OCI-LY7 (cell line): Measurements from ENCODE around the gene XDH. TPM values are rescaled to one million over a fixed set of nuclear protein-coding genes. Genes with fewer than 3 reads are reported as not detected.

Experiments
- BruUV-seq: library from RNA; stranded (reverse); fragments of 400-500 nt; replicated peaks from 2 replicates; lab custom pipeline; 2021; lab: Mats Ljungman, UMichigan
- CTCF ChIA-PET: fragments of 300-600 bp; sonication (Branson Sonifier 250); formaldehyde crosslinking; loops from one replicate; lab custom pipeline; 2022; ENCODE audit warnings: antibody characterized with exemption; ENCODE audit not compliant: unreplicated experiment; lab: Charles Lee
- POLR2A ChIA-PET: fragments of 300-600 bp; sonication (Branson Sonifier 250); formaldehyde crosslinking; loops from one replicate; lab custom pipeline; 2022; ENCODE audit warnings: antibody characterized with exemption; lab: Charles Lee
- DNase-seq: peaks from one replicate; pipeline ENCODE4 v3.0.0-alpha.2; 2015; ENCODE audit warnings: low spot score
- H2AFZ ChIP-seq: fragments of 200-600 bp; sonication (generic), shearing (Covaris generic); 2 replicates; pipeline ENCODE4 v1.6.1; 2014; ENCODE audit warnings: mild to moderate bottlenecking, antibody characterized with exemption, low read length, moderate library complexity
- H3K27ac ChIP-seq: fragments of 200-600 bp; sonication (generic); 2 replicates; pipeline ENCODE4 v1.5.1; 2014; ENCODE audit warnings: mixed run types, low read depth, mild to moderate bottlenecking, moderate library complexity, low read length, inconsistent platforms; ENCODE audit not compliant: poor library complexity, severe bottlenecking
- H3K36me3 ChIP-seq: fragments of 200-600 bp; sonication (generic); 2 replicates; pipeline ENCODE4 v1.6.1; 2014; ENCODE audit warnings: mild to moderate bottlenecking, antibody characterized with exemption, low read length, moderate library complexity, mixed read lengths; ENCODE audit not compliant: insufficient read depth
- H3K4me1 ChIP-seq: fragments of 200-600 bp; sonication (generic); 2 replicates; pipeline ENCODE4 v1.5.1; 2014; ENCODE audit warnings: mild to moderate bottlenecking, low read length; ENCODE audit not compliant: insufficient read depth, poor library complexity, severe bottlenecking
- H3K4me2 ChIP-seq: fragments of 200-600 bp; sonication (generic); 2 replicates; pipeline ENCODE4 v1.6.1; 2014; ENCODE audit warnings: mild to moderate bottlenecking, low read length
- H3K4me3 ChIP-seq: fragments of 200-600 bp; sonication (generic); 2 replicates; pipeline ENCODE4 v1.5.1; 2014; ENCODE audit warnings: mild to moderate bottlenecking, low read depth, low read length; ENCODE audit not compliant: poor library complexity, severe bottlenecking
- H3K79me2 ChIP-seq: fragments of 200-600 bp; sonication (generic); 2 replicates; pipeline ENCODE4 v1.6.1; 2016; ENCODE audit warnings: low read depth, mild to moderate bottlenecking, low read length, moderate library complexity, mixed read lengths; ENCODE audit not compliant: insufficient read depth
- H3K9me2 ChIP-seq: fragments of 200-600 bp; sonication (generic); 2 replicates; pipeline ENCODE4 v1.6.1; 2016; ENCODE audit warnings: mild to moderate bottlenecking, low read length, mixed read lengths; ENCODE audit not compliant: insufficient read depth
- H3K9me3 ChIP-seq: fragments of 200-600 bp; sonication (generic); 2 replicates; pipeline ENCODE4 v1.6.1; 2014; ENCODE audit warnings: mild to moderate bottlenecking, mixed run types, low read length, mixed read lengths
- H4K20me1 ChIP-seq: fragments of 200-600 bp; sonication (generic); 2 replicates; pipeline ENCODE4 v1.6.1; 2014; ENCODE audit warnings: mild to moderate bottlenecking, antibody characterized with exemption, low read length, moderate library complexity, mixed read lengths; ENCODE audit not compliant: insufficient read depth
- EZH2phosphoT487 ChIP-seq: fragments of 200-600 bp; sonication (generic); IDR thresholded peaks from 2 replicates; pipeline ENCODE4 v1.6.1; 2018; ENCODE audit warnings: low read depth, borderline replicate concordance, mild to moderate bottlenecking, mixed run types, antibody characterized with exemption, low read length, moderate library complexity, mixed read lengths
- intact Hi-C: fragments of 100-400 bp; cut with micrococcal nuclease; formaldehyde crosslinking; loops from one replicate; pipeline ENCODE4 v1.10.0; 2022; ENCODE audit not compliant: unreplicated experiment
- total RNA-seq, 2 experiments: library from RNA; depleted of rRNA in 1 of 2; stranded (reverse); fragments of >200 nt in 1 of 2; shearing (Covaris generic) in 1 of 2; gene quantifications; 2 replicates each; pipeline ENCODE4 v1.2.3, GENCODE V29; 2014 to 2022
- TF ChIP-seq, protein P1 (sequence below): fragments of 200-600 bp; sonication (generic); conservative IDR thresholded peaks from 2 replicates; pipeline ENCODE4 v1.5.1; 2014; ENCODE audit warnings: mild to moderate bottlenecking, antibody characterized with exemption, low read length, moderate library complexity, mixed read lengths

XDH gene
- total RNA-seq, 2 experiments from 2014 or later = not detected

GRCh38 chr2:31304816-31305215 lies 109.7 kb downstream of the XDH start:
- intact Hi-C loops = no loop called here
- H3K79me2 ChIP-seq = no peaks in the 10 kb centered on the region
- H3K4me1 ChIP-seq = no peaks in the 10 kb centered on the region
- no peak overlapping the region for H2AFZ ChIP-seq
- H3K36me3 ChIP-seq = no peaks in the 10 kb centered on the region
- no peak for DNase-seq
- POLR2A ChIA-PET = interaction anchor here (0.9 kb wide), 1 partner anchor 14 kb away, joined by 3 read pairs; no protein-coding TSS in a partner anchor
- no peaks in the 10 kb centered on the region for H3K9me2 ChIP-seq
- H3K4me3 ChIP-seq = no peak overlapping the region
- no peak overlapping the region for H3K4me2 ChIP-seq
- no peaks in the 10 kb centered on the region for H4K20me1 ChIP-seq
- H3K27ac ChIP-seq = no peak overlapping the region
- CTCF ChIA-PET = no interaction called here
- BruUV-seq = no TSS peak
- no peak for TF ChIP-seq EZH2phosphoT487
- TF ChIP-seq, protein P1, sequence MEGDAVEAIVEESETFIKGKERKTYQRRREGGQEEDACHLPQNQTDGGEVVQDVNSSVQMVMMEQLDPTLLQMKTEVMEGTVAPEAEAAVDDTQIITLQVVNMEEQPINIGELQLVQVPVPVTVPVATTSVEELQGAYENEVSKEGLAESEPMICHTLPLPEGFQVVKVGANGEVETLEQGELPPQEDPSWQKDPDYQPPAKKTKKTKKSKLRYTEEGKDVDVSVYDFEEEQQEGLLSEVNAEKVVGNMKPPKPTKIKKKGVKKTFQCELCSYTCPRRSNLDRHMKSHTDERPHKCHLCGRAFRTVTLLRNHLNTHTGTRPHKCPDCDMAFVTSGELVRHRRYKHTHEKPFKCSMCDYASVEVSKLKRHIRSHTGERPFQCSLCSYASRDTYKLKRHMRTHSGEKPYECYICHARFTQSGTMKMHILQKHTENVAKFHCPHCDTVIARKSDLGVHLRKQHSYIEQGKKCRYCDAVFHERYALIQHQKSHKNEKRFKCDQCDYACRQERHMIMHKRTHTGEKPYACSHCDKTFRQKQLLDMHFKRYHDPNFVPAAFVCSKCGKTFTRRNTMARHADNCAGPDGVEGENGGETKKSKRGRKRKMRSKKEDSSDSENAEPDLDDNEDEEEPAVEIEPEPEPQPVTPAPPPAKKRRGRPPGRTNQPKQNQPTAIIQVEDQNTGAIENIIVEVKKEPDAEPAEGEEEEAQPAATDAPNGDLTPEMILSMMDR = no peak
- no peaks in the 10 kb centered on the region for H3K9me3 ChIP-seq

GRCh38 chr2:31302940-31303563 lies 111.5 kb downstream of the XDH start:
- Histone ChIP-seq H4K20me1 (no peaks in the 10 kb centered on the region), H3K9me3 (no peaks in the 10 kb centered on the region), H3K36me3 (no peaks in the 10 kb centered on the region), H3K4me1 (no peaks in the 10 kb centered on the region), H3K4me2 (no peak overlapping the region), H2AFZ (no peak overlapping the region), H3K9me2 (no peaks in the 10 kb centered on the region), H3K4me3 (no peak overlapping the region), H3K27ac (no peak overlapping the region), H3K79me2 (no peaks in the 10 kb centered on the region)
- no TSS peak for BruUV-seq
- ChIA-PET CTCF (no interaction called here), POLR2A (no interaction called here)
- no peak for TF ChIP-seq EZH2phosphoT487
- TF ChIP-seq, protein P1 = no peak
- intact Hi-C loops = no loop called here
- DNase-seq = no peak

DNA sequence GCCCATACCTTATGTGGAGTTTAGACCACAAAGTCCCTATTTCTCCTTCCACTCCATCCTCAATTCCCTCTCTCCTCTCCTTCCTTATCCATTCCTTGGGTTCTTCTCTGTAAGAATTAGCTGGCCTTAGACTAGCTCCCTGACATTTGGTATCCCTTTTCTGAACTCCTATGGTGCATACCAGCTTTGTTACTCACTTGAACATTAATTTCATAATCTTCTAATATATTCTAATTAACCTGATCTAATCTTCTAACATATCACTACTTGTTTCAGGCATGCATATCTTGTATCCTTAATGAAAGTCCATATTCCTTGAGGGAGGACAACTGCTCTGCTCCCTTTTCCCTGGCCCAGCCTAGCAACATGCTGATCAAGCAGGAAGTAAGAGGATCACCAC lies 114.2 kb downstream of the XDH start:
- Histone ChIP-seq H3K4me1 (no peaks in the 10 kb centered on the region), H2AFZ (no peak overlapping the region), H3K9me2 (no peaks in the 10 kb centered on the region), H3K27ac (no peak overlapping the region), H3K36me3 (no peaks in the 10 kb centered on the region), H3K79me2 (no peaks in the 10 kb centered on the region), H3K4me2 (no peak overlapping the region), H4K20me1 (no peaks in the 10 kb centered on the region), H3K9me3 (no peaks in the 10 kb centered on the region), H3K4me3 (no peak overlapping the region)
- BruUV-seq = no TSS peak
- TF ChIP-seq, protein P1 = no peak
- no peak for TF ChIP-seq EZH2phosphoT487
- POLR2A ChIA-PET = no interaction called here
- CTCF ChIA-PET = no interaction called here
- no peak for DNase-seq
- intact Hi-C loops = no loop called here
